ENCODE results near the gene POLR2I. TPM values are rescaled to one million over a fixed set of nuclear protein-coding genes. Genes with fewer than 3 reads are reported as not detected.

Gene POLR2I
- total and polyA plus RNA-seq, 2 donors (not counting 1 experiment from before 2014, with no cell fraction given), result 33.4 to 39.1 TPM

DNA sequence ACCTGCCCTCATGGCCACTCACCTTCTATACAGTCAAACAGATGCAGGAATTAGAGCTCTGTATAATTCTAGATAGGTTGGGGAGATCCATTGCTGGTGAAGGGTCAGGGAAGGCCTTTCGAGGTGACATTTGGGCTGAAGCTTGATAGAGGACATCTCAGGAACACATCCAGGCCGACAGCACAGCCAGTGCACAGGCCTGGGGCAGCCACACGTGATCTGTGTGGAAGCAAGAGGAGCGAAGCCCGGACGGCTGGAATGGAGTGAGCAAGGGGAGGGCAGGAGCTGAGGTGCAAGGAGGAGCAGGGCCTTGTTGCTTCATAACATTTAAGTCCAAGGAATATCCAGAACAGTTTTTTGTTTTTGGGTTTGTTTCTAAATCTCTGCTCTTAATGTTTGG is 8.2 kb downstream of the POLR2I start:
- Histone ChIP-seq H4K20me1 (ENCODE audit: control insufficient read depth, insufficient read depth, low read length, poor library complexity, severe bottlenecking) (no peaks in the 10 kb centered on the region), H3K9me3 (ENCODE audit: control extremely low read depth in 1 of 3, control insufficient read depth in 2 of 3, insufficient read depth in 1 of 3, low read length in 2 of 3) (peaks cover 0 to 6% (median 0%) of the 10 kb centered on the region in 3 donors), H3K36me3 (replicated peaks in 1 of 2; ENCODE audit: control extremely low read depth in 1 of 2, control insufficient read depth in 1 of 2, extremely low read depth in 1 of 2, insufficient read depth in 2 of 2, low read length in 1 of 2) (peaks cover 0 to 2% of the 10 kb centered on the region in 2 experiments), H3K79me2 (ENCODE audit: control insufficient read depth, insufficient read depth, low read length) (no peaks in the 10 kb centered on the region), H3K4me2 (replicated peaks; ENCODE audit: low read depth, low read length, poor library complexity, severe bottlenecking) (no peak overlapping the region), H3K27me3 (replicated peaks in 1 of 4; ENCODE audit: control extremely low read depth in 1 of 4, control insufficient read depth in 3 of 4, insufficient read depth in 4 of 4, low read length in 3 of 4) (no peaks in the 10 kb centered on the region), H3K4me3 (ENCODE audit: control extremely low read depth in 1 of 5, extremely low read depth in 1 of 5, insufficient read depth in 1 of 5, low read depth in 2 of 5, low read length in 4 of 5) (no peak overlapping the region), H3K27ac (ENCODE audit: low read length in 2 of 2) (no peak overlapping the region), H2AFZ (ENCODE audit: insufficient read depth, low read depth, low read length, poor library complexity, severe bottlenecking) (no peak overlapping the region), H3K4me1 (ENCODE audit: control insufficient read depth in 2 of 2, insufficient read depth in 2 of 2, low read length in 2 of 2) (no peaks in the 10 kb centered on the region), H3K9ac (ENCODE audit: low read length) (no peak overlapping the region)
- Mint-ChIP-seq H3K27me3 (no peaks in the 10 kb centered on the region), H3K4me1 (no peaks in the 10 kb centered on the region), H3K9me3 (ENCODE audit: insufficient read depth) (no peaks in the 10 kb centered on the region), H3K27ac (no peak overlapping the region), H3K4me3 (no peak overlapping the region)
- CTCF ChIA-PET, result no interaction called here
- TF ChIP-seq, protein P1, sequence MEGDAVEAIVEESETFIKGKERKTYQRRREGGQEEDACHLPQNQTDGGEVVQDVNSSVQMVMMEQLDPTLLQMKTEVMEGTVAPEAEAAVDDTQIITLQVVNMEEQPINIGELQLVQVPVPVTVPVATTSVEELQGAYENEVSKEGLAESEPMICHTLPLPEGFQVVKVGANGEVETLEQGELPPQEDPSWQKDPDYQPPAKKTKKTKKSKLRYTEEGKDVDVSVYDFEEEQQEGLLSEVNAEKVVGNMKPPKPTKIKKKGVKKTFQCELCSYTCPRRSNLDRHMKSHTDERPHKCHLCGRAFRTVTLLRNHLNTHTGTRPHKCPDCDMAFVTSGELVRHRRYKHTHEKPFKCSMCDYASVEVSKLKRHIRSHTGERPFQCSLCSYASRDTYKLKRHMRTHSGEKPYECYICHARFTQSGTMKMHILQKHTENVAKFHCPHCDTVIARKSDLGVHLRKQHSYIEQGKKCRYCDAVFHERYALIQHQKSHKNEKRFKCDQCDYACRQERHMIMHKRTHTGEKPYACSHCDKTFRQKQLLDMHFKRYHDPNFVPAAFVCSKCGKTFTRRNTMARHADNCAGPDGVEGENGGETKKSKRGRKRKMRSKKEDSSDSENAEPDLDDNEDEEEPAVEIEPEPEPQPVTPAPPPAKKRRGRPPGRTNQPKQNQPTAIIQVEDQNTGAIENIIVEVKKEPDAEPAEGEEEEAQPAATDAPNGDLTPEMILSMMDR (IDR thresholded peaks at IDR 0.05), result no peak
- no peak for TF ChIP-seq EZH2 (IDR thresholded peaks at IDR 0.05; ENCODE audit: borderline replicate concordance, insufficient read depth, low read depth, low read length, poor library complexity, severe bottlenecking)
- intact Hi-C loops (cut with micrococcal nuclease), result no loop called here
- no peak for ATAC-seq (ENCODE audit: low read depth)
- over 99% methylated on average over 6 of the region's 6 CpGs for WGBS (ENCODE audit: insufficient coverage)
- POLR2A ChIA-PET, result no interaction called here
- no peak for DNase-seq

DNA sequence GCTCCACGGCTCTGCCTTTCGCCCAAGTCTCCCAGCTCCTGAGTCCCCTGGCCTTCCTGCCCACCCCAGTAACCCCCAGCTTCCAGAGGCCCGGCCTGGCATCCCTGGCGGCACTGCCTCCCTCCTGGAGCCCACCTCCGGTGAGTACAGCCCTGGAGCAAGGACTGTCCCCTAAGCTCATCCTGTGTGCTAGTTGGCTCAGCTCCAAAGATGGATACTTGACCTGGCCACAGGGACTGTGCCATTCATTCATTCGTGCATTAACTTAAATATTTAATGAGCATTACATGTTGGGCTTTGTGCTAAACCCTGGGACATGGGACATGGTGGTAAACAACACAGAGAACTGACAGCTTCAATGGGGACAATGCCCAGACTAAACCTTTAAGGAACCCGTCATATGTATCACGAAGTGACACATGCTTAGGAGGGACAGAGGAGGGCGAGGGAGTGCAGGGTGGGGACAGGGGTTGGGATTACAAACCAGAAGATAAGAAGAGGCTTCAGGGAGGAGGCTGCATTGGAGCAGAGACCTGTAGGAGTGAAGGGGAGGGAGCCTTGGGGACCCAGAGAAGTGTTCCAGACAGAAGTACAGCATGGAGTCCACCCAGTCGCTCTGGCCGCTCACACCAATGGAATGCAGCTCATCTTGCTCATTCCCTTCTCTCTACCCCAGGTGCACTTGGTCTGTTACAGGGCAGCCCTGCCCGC is 10.7 kb downstream of the POLR2I start:
- ATAC-seq (ENCODE audit: low read depth) (no peak), DNase-seq (no peak)
- Histone ChIP-seq H3K27me3 (replicated peaks in 1 of 4; ENCODE audit: control extremely low read depth in 1 of 4, control insufficient read depth in 3 of 4, insufficient read depth in 4 of 4, low read length in 3 of 4) (no peaks in the 10 kb centered on the region), H3K4me2 (replicated peaks; ENCODE audit: low read depth, low read length, poor library complexity, severe bottlenecking) (no peak overlapping the region), H2AFZ (ENCODE audit: insufficient read depth, low read depth, low read length, poor library complexity, severe bottlenecking) (no peak overlapping the region), H3K4me1 (ENCODE audit: control insufficient read depth in 2 of 2, insufficient read depth in 2 of 2, low read length in 2 of 2) (no peaks in the 10 kb centered on the region), H3K9me3 (ENCODE audit: control extremely low read depth in 1 of 3, control insufficient read depth in 2 of 3, insufficient read depth in 1 of 3, low read length in 2 of 3) (peaks cover 0 to 6% (median 0%) of the 10 kb centered on the region in 3 donors), H3K36me3 (replicated peaks in 1 of 2; ENCODE audit: control extremely low read depth in 1 of 2, control insufficient read depth in 1 of 2, extremely low read depth in 1 of 2, insufficient read depth in 2 of 2, low read length in 1 of 2) (no peaks in the 10 kb centered on the region), H3K27ac (ENCODE audit: low read length in 2 of 2) (no peak overlapping the region), H3K79me2 (ENCODE audit: control insufficient read depth, insufficient read depth, low read length) (no peaks in the 10 kb centered on the region), H4K20me1 (ENCODE audit: control insufficient read depth, insufficient read depth, low read length, poor library complexity, severe bottlenecking) (no peaks in the 10 kb centered on the region), H3K4me3 (ENCODE audit: control extremely low read depth in 1 of 5, extremely low read depth in 1 of 5, insufficient read depth in 1 of 5, low read depth in 2 of 5, low read length in 4 of 5) (no peak overlapping the region), H3K9ac (ENCODE audit: low read length) (no peak overlapping the region)
- no peak overlapping the region for H3K27ac Mint-ChIP-seq
- H3K4me1 Mint-ChIP-seq, result no peaks in the 10 kb centered on the region
- no peaks in the 10 kb centered on the region for H3K27me3 Mint-ChIP-seq
- ChIA-PET CTCF (interaction anchor here (1.4 to 1.6 kb wide), 2 partner anchors 14 to 50 kb away, joined by 4 to 7 read pairs; partner anchors contain the start of gene THAP8), POLR2A (no interaction called here)
- no peaks in the 10 kb centered on the region for H3K9me3 Mint-ChIP-seq (ENCODE audit: insufficient read depth)
- H3K4me3 Mint-ChIP-seq, result no peak overlapping the region
- WGBS (ENCODE audit: insufficient coverage), result 98% methylated on average over 11 of the region's 12 CpGs
- intact Hi-C loops (cut with micrococcal nuclease), result no loop called here
- no peak for TF ChIP-seq EZH2 (IDR thresholded peaks at IDR 0.05; ENCODE audit: borderline replicate concordance, insufficient read depth, low read depth, low read length, poor library complexity, severe bottlenecking)
- TF ChIP-seq, protein P1 (IDR thresholded peaks at IDR 0.05), result no peak
